GM12891 (cell line): ENCODE data around the gene PCOLCE2.

Experiments
- PAX5 ChIP-seq: IDR thresholded peaks from 2 replicates; pipeline ENCODE4 v1.6.1; 2011; ENCODE audit warnings: low read length, moderate library complexity, mild to moderate bottlenecking; ENCODE audit not compliant: insufficient read depth, severe bottlenecking
- POLR2A ChIP-seq: IDR thresholded peaks from 2 replicates; pipeline ENCODE4 v1.6.1; 2011; ENCODE audit warnings: low read depth, low read length, control low read depth
- POLR2AphosphoS5 ChIP-seq: IDR thresholded peaks from 2 replicates; pipeline ENCODE4 v1.6.1; 2011; ENCODE audit warnings: low read depth, low read length, control low read depth
- POU2F2 ChIP-seq: IDR thresholded peaks from 2 replicates; pipeline ENCODE4 v1.6.1; 2011; ENCODE audit warnings: low read depth, mild to moderate bottlenecking, control low read depth, low read length, moderate library complexity
- SPI1 ChIP-seq: IDR thresholded peaks from 2 replicates; pipeline ENCODE4 v1.6.1; 2011; ENCODE audit warnings: low read depth, low read length, control low read depth
- TAF1 ChIP-seq: IDR thresholded peaks from 2 replicates; pipeline ENCODE4 v1.6.1; 2011; ENCODE audit warnings: low read depth, low read length, control low read depth

- TF ChIP-seq POLR2AphosphoS5 (no peak), POLR2A (no peak), SPI1 (no peak), TAF1 (no peak), POU2F2 (no peak), PAX5 (no peak)
Observed at GRCh38 chr3:142930463-142930862, 41.6 kb upstream of the PCOLCE2 start.
